Neuronal stem cell (in vitro differentiated cells): Measurements from ENCODE around the gene TJAP1.
A peak's percentile ranks its signal among the peaks of the same experiment; 100 is the strongest.

ENCODE experiments used
- DNase-seq: peaks from one replicate; pipeline ENCODE4 v3.0.0-alpha.2; 2013; ENCODE audit warnings: low spot score
- H2AFZ ChIP-seq: one replicate; pipeline ENCODE4 v1.6.1; 2013; ENCODE audit warnings: mild to moderate bottlenecking, low read length, inconsistent platforms
- H2AK5ac ChIP-seq: 2 replicates; pipeline ENCODE4 v1.6.1; 2013; ENCODE audit warnings: low read depth, mild to moderate bottlenecking, inconsistent platforms, low read length, moderate library complexity, mixed read lengths
- H2BK120ac ChIP-seq: 2 replicates; pipeline ENCODE4 v1.6.1; 2013; ENCODE audit warnings: low read depth, mild to moderate bottlenecking, inconsistent platforms, low read length, moderate library complexity, mixed read lengths
- H2BK12ac ChIP-seq: one replicate; pipeline ENCODE4 v1.6.1; 2013; ENCODE audit warnings: low read length, inconsistent platforms
- H2BK15ac ChIP-seq: 2 replicates; pipeline ENCODE4 v1.6.1; 2013; ENCODE audit warnings: mild to moderate bottlenecking, low read length, inconsistent platforms, mixed read lengths
- H2BK5ac ChIP-seq: one replicate; pipeline ENCODE4 v1.6.1; 2013; ENCODE audit warnings: inconsistent platforms, mild to moderate bottlenecking, low read length, moderate library complexity
- H3K14ac ChIP-seq: one replicate; pipeline ENCODE4 v1.6.1; 2013; ENCODE audit warnings: low read length, inconsistent platforms
- H3K18ac ChIP-seq: 2 replicates; pipeline ENCODE4 v1.6.1; 2013; ENCODE audit warnings: low read length, inconsistent platforms
- H3K23ac ChIP-seq: 2 replicates; pipeline ENCODE4 v1.6.1; 2013; ENCODE audit warnings: low read depth, mild to moderate bottlenecking, mixed read lengths, low read length, inconsistent platforms; ENCODE audit not compliant: poor library complexity
- H3K27ac ChIP-seq: replicated peaks from 3 replicates; pipeline ENCODE4 v1.5.1; 2013; ENCODE audit warnings: low read length, inconsistent platforms
- H3K27me3 ChIP-seq, 3 experiments: 2 replicates each; pipeline ENCODE4 v1.6.1; 2013; ENCODE audit warnings: low read length in 3 of 3, mild to moderate bottlenecking in 2 of 3, inconsistent platforms in 1 of 3, low read depth in 1 of 3, mixed read lengths in 1 of 3, moderate library complexity in 1 of 3; ENCODE audit not compliant: control insufficient read depth in 3 of 3, insufficient read depth in 3 of 3
- H3K36me3 ChIP-seq, 2 donors: replicated peaks in 1 of 2; 2 replicates each; pipeline ENCODE4 v1.6.1; 2013; ENCODE audit warnings: low read length in 2 of 2; ENCODE audit not compliant: control insufficient read depth in 2 of 2, insufficient read depth in 2 of 2
- H3K4ac ChIP-seq: 2 replicates; pipeline ENCODE4 v1.6.1; 2013; ENCODE audit warnings: inconsistent platforms, mild to moderate bottlenecking, low read length, moderate library complexity
- H3K4me1 ChIP-seq, 2 donors: 1 replicate in 1 of 2; 2 replicates in 1 of 2; pipeline ENCODE4 v1.6.1; 2013; ENCODE audit warnings: low read length in 2 of 2, low read depth in 1 of 2; ENCODE audit not compliant: control insufficient read depth in 2 of 2, insufficient read depth in 1 of 2
- H3K4me2 ChIP-seq: one replicate; pipeline ENCODE4 v1.6.1; 2013; ENCODE audit warnings: mild to moderate bottlenecking, low read length, inconsistent platforms; ENCODE audit not compliant: insufficient read depth, poor library complexity, severe bottlenecking
- H3K4me3 ChIP-seq, 2 donors: 2 replicates each; pipeline ENCODE4 v1.5.1; 2013; ENCODE audit warnings: low read length in 2 of 2, mild to moderate bottlenecking in 2 of 2, inconsistent platforms in 1 of 2, moderate library complexity in 1 of 2
- H3K79me1 ChIP-seq: one replicate; pipeline ENCODE4 v1.6.1; 2013; ENCODE audit warnings: low read depth, mild to moderate bottlenecking, inconsistent platforms, low read length, moderate library complexity
- H3K9ac ChIP-seq: one replicate; pipeline ENCODE4 v1.6.1; 2013; ENCODE audit warnings: mild to moderate bottlenecking, low read depth, low read length, inconsistent platforms; ENCODE audit not compliant: poor library complexity
- H3K9me3 ChIP-seq, 2 donors: replicated peaks in 1 of 2; 2 replicates each; pipeline versions ENCODE3 to v1.6.1; 2013; ENCODE audit warnings: low read length in 2 of 2, mild to moderate bottlenecking in 2 of 2, inconsistent platforms in 1 of 2, low read depth in 1 of 2, mixed read lengths in 1 of 2, moderate library complexity in 1 of 2; ENCODE audit not compliant: control insufficient read depth in 2 of 2, insufficient read depth in 1 of 2
- H4K8ac ChIP-seq: one replicate; pipeline ENCODE4 v1.6.1; 2013; ENCODE audit warnings: low read depth, mild to moderate bottlenecking, inconsistent platforms, low read length, moderate library complexity
- H4K91ac ChIP-seq: one replicate; pipeline ENCODE4 v1.6.1; 2013; ENCODE audit warnings: low read length, low read depth, mild to moderate bottlenecking, inconsistent platforms; ENCODE audit not compliant: poor library complexity
- WGBS, 2 donors: extraction: QIAGEN DNeasy Blood & Tissue Kit; methylation state at CpG; one replicate each; pipeline ENCODE4 v1.1.7; 2013; ENCODE audit warnings: missing lambda C conversion rate in 2 of 2, mixed read lengths in 1 of 2; ENCODE audit not compliant: insufficient read length in 2 of 2, insufficient replicate concordance in 1 of 2; ENCODE audit errors: extremely low coverage in 2 of 2; 5-methylcytosine and 5-hydroxymethylcytosine counted together

Gene TJAP1

DNA sequence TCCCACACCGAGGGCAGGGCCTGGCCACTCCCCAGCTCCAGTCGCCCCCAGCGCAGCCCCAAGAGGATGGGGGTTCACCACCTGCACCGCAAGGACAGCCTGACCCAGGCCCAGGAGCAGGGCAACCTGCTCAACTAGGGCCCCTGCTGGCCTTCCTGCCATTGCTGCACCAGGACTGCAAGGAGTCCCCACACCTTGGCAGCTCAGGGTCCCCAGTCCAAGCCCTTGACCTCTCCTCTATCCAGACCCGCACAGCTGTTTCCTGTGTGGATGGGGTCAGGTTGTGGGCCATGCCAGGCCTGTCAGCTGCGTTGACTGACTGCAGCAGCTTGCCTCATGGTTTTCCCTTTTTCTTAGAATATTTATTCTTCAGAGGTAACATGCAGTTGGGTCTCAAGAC lies 28.3 kb downstream of the TJAP1 start:
- H3K4ac ChIP-seq: no peak overlapping the region
- H3K27me3 ChIP-seq: peaks cover 7 to 17% (median 9%) of the 10 kb centered on the region in 3 experiments
- peaks cover 31 to 55% of the 10 kb centered on the region in 2 donors for H3K36me3 ChIP-seq
- no peak overlapping the region for H2BK120ac ChIP-seq
- no peak overlapping the region for H2AK5ac ChIP-seq
- no peak overlapping the region for H2BK12ac ChIP-seq
- no peak overlapping the region for H3K4me3 ChIP-seq
- H3K27ac ChIP-seq: no peak overlapping the region
- WGBS, 2 donors: no CpG with 5 or more reads among the region's 6 CpGs
- H3K18ac ChIP-seq: no peak overlapping the region
- no peak overlapping the region for H4K91ac ChIP-seq
- H3K4me2 ChIP-seq: no peak overlapping the region
- H3K4me1 ChIP-seq: peaks cover 8 to 12% of the 10 kb centered on the region in 2 donors
- no peak overlapping the region for H3K14ac ChIP-seq
- no peak overlapping the region for H3K23ac ChIP-seq
- peak overlapping the region; percentile 16 for H3K9ac ChIP-seq
- peaks cover 0 to 2% of the 10 kb centered on the region in 2 donors for H3K9me3 ChIP-seq
- H2BK5ac ChIP-seq: no peak overlapping the region
- no peak overlapping the region for H2AFZ ChIP-seq
- no peak overlapping the region for H2BK15ac ChIP-seq
- no peak overlapping the region for H4K8ac ChIP-seq
- no peaks in the 10 kb centered on the region for H3K79me1 ChIP-seq
- no peak for DNase-seq

DNA sequence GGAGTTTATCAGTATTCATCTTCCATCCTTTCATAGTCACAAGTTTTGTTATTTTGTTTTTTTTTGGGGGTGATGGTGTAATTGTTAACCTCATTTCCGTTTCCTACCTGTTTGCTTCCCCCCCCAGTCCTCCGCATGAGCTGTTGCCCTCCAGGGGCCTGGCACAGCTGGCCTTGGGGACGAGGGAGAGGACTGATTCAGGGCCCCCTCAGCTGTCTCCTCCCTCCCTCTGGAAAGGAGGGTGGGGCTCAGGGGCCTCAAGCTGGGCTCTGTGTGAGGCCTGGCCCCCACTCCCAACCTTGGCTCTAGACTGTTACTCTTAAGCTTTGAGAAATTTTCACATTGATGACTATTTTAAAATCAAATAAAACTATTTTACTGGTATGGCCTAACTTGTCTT lies 28.8 kb downstream of the TJAP1 start:
- H3K4me3 ChIP-seq: no peak overlapping the region
- H2BK12ac ChIP-seq: no peak overlapping the region
- H2AK5ac ChIP-seq: no peak overlapping the region
- H3K18ac ChIP-seq: no peak overlapping the region
- no peak for DNase-seq
- H3K4me2 ChIP-seq: no peak overlapping the region
- no peak overlapping the region for H3K9ac ChIP-seq
- H3K4ac ChIP-seq: no peak overlapping the region
- no peak overlapping the region for H2BK5ac ChIP-seq
- H3K79me1 ChIP-seq: no peaks in the 10 kb centered on the region
- no peak overlapping the region for H2BK120ac ChIP-seq
- no peak overlapping the region for H3K14ac ChIP-seq
- no CpG with 5 or more reads among the region's 3 CpGs for WGBS, 2 donors
- peaks cover 8 to 12% of the 10 kb centered on the region in 2 donors for H3K4me1 ChIP-seq
- no peak overlapping the region for H2BK15ac ChIP-seq
- H3K9me3 ChIP-seq: peaks cover 0 to 2% of the 10 kb centered on the region in 2 donors
- H3K27me3 ChIP-seq: peaks cover 7 to 17% (median 9%) of the 10 kb centered on the region in 3 experiments
- no peak overlapping the region for H3K27ac ChIP-seq
- H4K91ac ChIP-seq: no peak overlapping the region
- no peak overlapping the region for H3K23ac ChIP-seq
- H4K8ac ChIP-seq: no peak overlapping the region
- no peak overlapping the region for H2AFZ ChIP-seq
- H3K36me3 ChIP-seq: peaks cover 34 to 55% of the 10 kb centered on the region in 2 donors

DNA sequence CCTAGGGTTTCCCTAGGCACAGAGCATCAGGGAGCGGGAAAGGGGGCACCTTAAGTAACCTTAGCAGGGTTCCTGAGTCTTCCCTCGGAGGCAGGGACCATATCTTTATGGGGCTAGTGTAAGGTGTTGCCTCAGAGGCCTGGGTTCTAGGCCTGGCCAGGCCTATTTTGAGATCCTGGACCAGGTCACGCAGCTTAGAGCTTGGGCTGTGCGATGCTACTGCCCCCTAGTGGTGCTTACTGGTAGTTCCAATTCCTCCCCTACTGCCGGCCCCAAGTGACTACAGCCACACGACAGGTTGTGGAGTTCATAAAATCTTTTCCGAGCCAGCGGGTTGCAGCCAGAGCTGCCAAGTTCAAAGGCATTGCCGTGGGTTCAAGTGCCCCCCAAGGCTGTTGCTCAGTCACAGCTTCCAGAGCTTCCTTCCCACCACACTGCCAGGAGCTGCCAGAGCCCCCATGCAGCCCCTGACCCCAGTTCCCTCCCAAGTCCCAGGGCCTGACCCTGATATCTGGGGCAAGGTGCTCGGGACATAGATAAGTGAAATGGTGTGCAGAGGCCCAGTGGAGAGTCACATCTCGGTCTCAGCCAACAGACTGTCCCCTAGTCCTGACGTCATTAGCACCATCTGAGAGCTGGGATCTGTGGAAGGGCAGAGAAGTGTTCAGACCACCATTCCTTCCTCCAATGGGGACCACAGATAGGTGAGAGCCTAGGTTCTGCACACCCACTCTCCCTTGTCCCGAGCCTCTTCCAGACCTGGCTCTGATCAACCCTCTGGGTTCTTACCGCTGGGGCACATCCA lies 29.5 kb downstream of the TJAP1 start:
- Histone ChIP-seq H3K9me3 (peaks cover 0 to 2% of the 10 kb centered on the region in 2 donors), H3K14ac (no peak overlapping the region), H2AK5ac (no peak overlapping the region), H2BK5ac (no peak overlapping the region), H3K4ac (no peak overlapping the region), H3K4me3 (no peak overlapping the region), H2BK120ac (no peak overlapping the region), H3K4me2 (no peak overlapping the region), H3K36me3 (peaks cover 35 to 57% of the 10 kb centered on the region in 2 donors), H2BK15ac (no peak overlapping the region), H2AFZ (no peak overlapping the region), H4K8ac (no peak overlapping the region), H3K79me1 (no peaks in the 10 kb centered on the region), H4K91ac (no peak overlapping the region), H3K27ac (no peak overlapping the region), H3K18ac (no peak overlapping the region), H3K23ac (peak overlapping the region; percentile 18), H3K27me3 (peaks cover 7 to 17% (median 9%) of the 10 kb centered on the region in 3 experiments), H3K4me1 (peaks cover 8 to 12% of the 10 kb centered on the region in 2 donors), H2BK12ac (no peak overlapping the region), H3K9ac (no peak overlapping the region)
- no CpG with 5 or more reads among the region's 14 CpGs for WGBS, 2 donors
- DNase-seq: peak; percentile 86

DNA sequence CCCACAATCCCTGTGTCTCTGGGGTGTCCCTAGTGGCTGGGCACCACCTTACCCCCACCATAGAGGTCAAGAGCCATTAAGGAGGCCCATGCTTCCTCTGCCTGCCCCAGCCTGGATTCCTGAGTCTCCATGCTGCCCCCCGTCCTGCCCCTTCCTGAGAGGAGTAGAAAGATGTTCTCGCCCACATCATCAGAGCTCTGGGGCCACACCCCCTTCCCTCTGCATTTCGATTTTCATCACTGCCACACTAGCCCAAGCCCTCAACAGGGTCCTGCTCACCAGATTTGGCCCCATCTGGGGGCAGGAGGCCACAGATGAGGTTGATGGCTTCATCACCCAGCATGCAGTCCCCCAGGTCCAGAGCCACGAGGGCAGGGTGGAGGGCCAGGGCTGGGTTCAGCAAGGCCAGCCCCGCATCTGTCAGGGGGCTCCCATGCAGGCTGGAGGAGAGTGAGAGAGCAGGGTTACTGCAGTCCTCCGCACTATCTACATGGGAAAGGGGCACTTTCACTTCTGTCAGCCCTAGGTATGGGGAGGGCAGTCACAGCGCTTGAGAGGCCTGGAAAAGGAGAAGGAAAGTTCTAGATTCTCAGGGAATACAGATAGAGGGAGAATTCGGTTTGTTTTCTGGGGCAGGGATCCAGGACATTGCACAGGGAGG lies 31.2 kb downstream of the TJAP1 start:
- Histone ChIP-seq H2AFZ (no peak overlapping the region), H3K9ac (no peak overlapping the region), H4K8ac (no peak overlapping the region), H3K4me3 (no peak overlapping the region), H3K79me1 (no peaks in the 10 kb centered on the region), H2BK5ac (peak overlapping the region; percentile 20), H2BK15ac (no peak overlapping the region), H3K9me3 (peaks cover 0 to 1% of the 10 kb centered on the region in 2 donors), H3K23ac (peak overlapping the region; percentile 86), H3K27me3 (peaks cover 7 to 17% (median 9%) of the 10 kb centered on the region in 3 experiments), H3K14ac (no peak overlapping the region), H3K4me1 (peaks cover 8 to 12% of the 10 kb centered on the region in 2 donors), H3K27ac (no peak overlapping the region), H2AK5ac (peak overlapping the region; percentile 47), H3K4ac (no peak overlapping the region), H2BK12ac (no peak overlapping the region), H2BK120ac (no peak overlapping the region), H3K18ac (no peak overlapping the region), H3K36me3 (peaks cover 36 to 57% of the 10 kb centered on the region in 2 donors), H4K91ac (no peak overlapping the region), H3K4me2 (no peak overlapping the region)
- no peak for DNase-seq
- WGBS, 2 donors: no CpG with 5 or more reads among the region's 8 CpGs
